Measurements from ENCODE around the gene ACTL10. TPM values are rescaled to one million over a fixed set of nuclear protein-coding genes. Genes with fewer than 3 reads are reported as not detected.
A peak's percentile ranks its signal among the peaks of the same experiment; 100 is the strongest.

Gene ACTL10
- total and polyA plus RNA-seq, 2 of the 13 experiments (the other 11 are each of a cell fraction or from before 2014, with no cell fraction given): not detected

DNA sequence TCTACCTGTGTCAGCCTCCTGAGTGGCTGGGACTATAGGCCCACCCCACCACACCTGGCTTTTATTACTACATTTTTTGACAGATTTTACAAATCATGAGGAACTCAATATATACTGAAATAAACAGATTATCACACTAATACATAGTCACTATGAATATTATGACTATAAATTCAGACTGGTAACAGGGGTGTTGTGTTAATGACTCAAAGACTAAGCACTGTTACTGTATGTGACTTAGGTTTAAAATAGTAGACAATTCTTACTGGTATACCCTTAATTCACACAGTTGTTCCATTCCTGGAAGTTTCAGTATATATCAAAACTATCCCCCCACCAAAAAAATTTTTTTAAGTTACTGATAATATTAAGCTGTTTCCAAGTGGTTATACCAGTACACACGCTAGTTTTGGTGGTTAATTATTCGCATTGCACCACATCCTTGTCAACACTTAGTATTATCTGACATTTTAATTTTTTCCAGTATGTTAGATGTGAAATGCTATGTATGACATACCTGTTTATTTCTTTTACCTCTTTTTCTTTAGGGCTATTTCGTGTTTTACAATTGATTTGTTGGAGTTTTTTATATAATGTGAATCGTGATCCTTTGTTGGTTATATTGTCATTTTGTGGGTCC lies 39.0 kb upstream of the ACTL10 start:
- no peak overlapping the region for H3K4me2 ChIP-seq (ENCODE audit: low read depth, low read length)
- peak; percentile 56 for FAIRE-seq
- H2AFZ ChIP-seq (ENCODE audit: low read length): no peak overlapping the region
- BruUV-seq (replicated peaks): no TSS peak
- H3K4me3 ChIP-seq (replicated peaks in 1 of 3; ENCODE audit: insufficient read depth in 1 of 3, low read depth in 2 of 3, low read length in 3 of 3): no peak overlapping the region
- intact Hi-C loops (cut with micrococcal nuclease; ENCODE audit: unreplicated experiment): no loop called here
- peaks cover 30 to 76% of the 10 kb centered on the region in 2 experiments for H3K36me3 ChIP-seq (replicated peaks in 1 of 2; ENCODE audit: control insufficient read depth in 1 of 2, insufficient read depth in 2 of 2, low read length in 2 of 2)
- TF ChIP-seq ZNF7 (CRISPR knock-in tag; IDR thresholded peaks at IDR 0.05) (peak; percentile 95), CREB3 (CRISPR knock-in tag; IDR thresholded peaks at IDR 0.05) (no peak), CEBPG (CRISPR knock-in tag; IDR thresholded peaks at IDR 0.05) (no peak)
- H3K9me3 ChIP-seq (ENCODE audit: low read length): no peaks in the 10 kb centered on the region
- no peaks in the 10 kb centered on the region for H3K4me1 ChIP-seq (ENCODE audit: insufficient read depth, low read length)
- CTCF ChIA-PET (ENCODE audit: low intra/inter-chr PET ratio, low total read pairs): no interaction called here
- POLR2A ChIA-PET: no interaction called here
- no peak overlapping the region for H3K27ac ChIP-seq (ENCODE audit: extremely low read length, insufficient read depth, low read length)
- in situ Hi-C loops (cut with HindIII; ENCODE audit: extremely low pct_ligation_motif_present, low pct_unique_long_range_greater_than_20kb): no loop called here
- no peak overlapping the region for H3K9ac ChIP-seq (ENCODE audit: insufficient read depth, low read depth, low read length)
- no peaks in the 10 kb centered on the region for H3K27me3 ChIP-seq (ENCODE audit: control insufficient read depth in 1 of 2, insufficient read depth in 2 of 2, low read length in 2 of 2)
- no peak for ATAC-seq
- DNase-seq (ENCODE audit: low spot score): no peak
- H3K79me2 ChIP-seq (ENCODE audit: insufficient read depth, low read length): no peaks in the 10 kb centered on the region
- no peaks in the 10 kb centered on the region for H4K20me1 ChIP-seq (ENCODE audit: insufficient read depth, low read length)
- WGBS (ENCODE audit: low lambda C conversion rate): 97% methylated on average over 4 of the region's 4 CpGs

DNA sequence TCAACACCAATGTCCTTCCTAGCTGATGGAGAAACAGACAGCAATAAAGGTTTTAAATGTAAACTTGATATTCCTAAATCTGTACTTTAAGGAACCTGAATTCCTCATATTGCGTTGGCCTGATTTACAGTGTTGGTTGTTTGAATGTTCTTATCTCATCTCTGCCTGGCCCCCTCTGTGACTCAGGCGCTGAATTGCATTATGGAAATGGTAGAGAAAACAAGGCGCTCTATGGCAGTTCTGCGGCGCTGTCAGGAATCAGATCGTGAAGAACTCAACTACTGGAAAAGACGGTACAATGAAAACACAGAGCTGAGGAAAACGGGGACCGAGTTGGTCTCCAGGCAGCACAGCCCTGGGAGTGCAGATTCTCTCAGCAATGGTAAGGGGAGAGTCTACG lies 37.2 kb upstream of the ACTL10 start:
- no peaks in the 10 kb centered on the region for H3K4me1 ChIP-seq (ENCODE audit: insufficient read depth, low read length)
- no peaks in the 10 kb centered on the region for H3K79me2 ChIP-seq (ENCODE audit: insufficient read depth, low read length)
- no peak overlapping the region for H3K4me2 ChIP-seq (ENCODE audit: low read depth, low read length)
- POLR2A ChIA-PET: no interaction called here
- intact Hi-C loops (cut with micrococcal nuclease; ENCODE audit: unreplicated experiment) (no loop called here), in situ Hi-C loops (cut with HindIII; ENCODE audit: extremely low pct_ligation_motif_present, low pct_unique_long_range_greater_than_20kb) (no loop called here)
- no peak for TF ChIP-seq GTF3A (CRISPR knock-in tag; conservative IDR thresholded peaks at IDR 0.05)
- no TSS peak for BruUV-seq (replicated peaks)
- CTCF ChIA-PET (ENCODE audit: low intra/inter-chr PET ratio, low total read pairs): no interaction called here
- no peaks in the 10 kb centered on the region for H3K27me3 ChIP-seq (ENCODE audit: control insufficient read depth in 1 of 2, insufficient read depth in 2 of 2, low read length in 2 of 2)
- H4K20me1 ChIP-seq (ENCODE audit: insufficient read depth, low read length): no peaks in the 10 kb centered on the region
- no peak for DNase-seq (ENCODE audit: low spot score)
- no peak for ATAC-seq
- H3K9me3 ChIP-seq (ENCODE audit: low read length): no peaks in the 10 kb centered on the region
- no peak overlapping the region for H3K4me3 ChIP-seq (replicated peaks in 1 of 3; ENCODE audit: insufficient read depth in 1 of 3, low read depth in 2 of 3, low read length in 3 of 3)
- 97% methylated on average over 10 of the region's 10 CpGs for WGBS (ENCODE audit: low lambda C conversion rate)
- no peak overlapping the region for H3K9ac ChIP-seq (ENCODE audit: insufficient read depth, low read depth, low read length)
- no peak for FAIRE-seq
- no peak overlapping the region for H2AFZ ChIP-seq (ENCODE audit: low read length)
- peaks cover 26 to 70% of the 10 kb centered on the region in 2 experiments for H3K36me3 ChIP-seq (replicated peaks in 1 of 2; ENCODE audit: control insufficient read depth in 1 of 2, insufficient read depth in 2 of 2, low read length in 2 of 2)
- H3K27ac ChIP-seq (ENCODE audit: extremely low read length, insufficient read depth, low read length): no peak overlapping the region
